ENCODE data around the gene NOXA1. TPM values are rescaled to one million over a fixed set of nuclear protein-coding genes. Genes with fewer than 3 reads are reported as not detected.

Gene NOXA1, protein sequence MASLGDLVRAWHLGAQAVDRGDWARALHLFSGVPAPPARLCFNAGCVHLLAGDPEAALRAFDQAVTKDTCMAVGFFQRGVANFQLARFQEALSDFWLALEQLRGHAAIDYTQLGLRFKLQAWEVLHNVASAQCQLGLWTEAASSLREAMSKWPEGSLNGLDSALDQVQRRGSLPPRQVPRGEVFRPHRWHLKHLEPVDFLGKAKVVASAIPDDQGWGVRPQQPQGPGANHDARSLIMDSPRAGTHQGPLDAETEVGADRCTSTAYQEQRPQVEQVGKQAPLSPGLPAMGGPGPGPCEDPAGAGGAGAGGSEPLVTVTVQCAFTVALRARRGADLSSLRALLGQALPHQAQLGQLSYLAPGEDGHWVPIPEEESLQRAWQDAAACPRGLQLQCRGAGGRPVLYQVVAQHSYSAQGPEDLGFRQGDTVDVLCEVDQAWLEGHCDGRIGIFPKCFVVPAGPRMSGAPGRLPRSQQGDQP
- 10 to 100 TPM in 2 of 5 donors, 1 to 10 TPM in 3; 6.4 to 11.7 (median 8.1) TPM for total RNA-seq
- total RNA-seq (2013) = 3.1 TPM
- 0.76 to 20.4 (median 8.4) reads per million in 29 experiments for total RNA-seq

DNA sequence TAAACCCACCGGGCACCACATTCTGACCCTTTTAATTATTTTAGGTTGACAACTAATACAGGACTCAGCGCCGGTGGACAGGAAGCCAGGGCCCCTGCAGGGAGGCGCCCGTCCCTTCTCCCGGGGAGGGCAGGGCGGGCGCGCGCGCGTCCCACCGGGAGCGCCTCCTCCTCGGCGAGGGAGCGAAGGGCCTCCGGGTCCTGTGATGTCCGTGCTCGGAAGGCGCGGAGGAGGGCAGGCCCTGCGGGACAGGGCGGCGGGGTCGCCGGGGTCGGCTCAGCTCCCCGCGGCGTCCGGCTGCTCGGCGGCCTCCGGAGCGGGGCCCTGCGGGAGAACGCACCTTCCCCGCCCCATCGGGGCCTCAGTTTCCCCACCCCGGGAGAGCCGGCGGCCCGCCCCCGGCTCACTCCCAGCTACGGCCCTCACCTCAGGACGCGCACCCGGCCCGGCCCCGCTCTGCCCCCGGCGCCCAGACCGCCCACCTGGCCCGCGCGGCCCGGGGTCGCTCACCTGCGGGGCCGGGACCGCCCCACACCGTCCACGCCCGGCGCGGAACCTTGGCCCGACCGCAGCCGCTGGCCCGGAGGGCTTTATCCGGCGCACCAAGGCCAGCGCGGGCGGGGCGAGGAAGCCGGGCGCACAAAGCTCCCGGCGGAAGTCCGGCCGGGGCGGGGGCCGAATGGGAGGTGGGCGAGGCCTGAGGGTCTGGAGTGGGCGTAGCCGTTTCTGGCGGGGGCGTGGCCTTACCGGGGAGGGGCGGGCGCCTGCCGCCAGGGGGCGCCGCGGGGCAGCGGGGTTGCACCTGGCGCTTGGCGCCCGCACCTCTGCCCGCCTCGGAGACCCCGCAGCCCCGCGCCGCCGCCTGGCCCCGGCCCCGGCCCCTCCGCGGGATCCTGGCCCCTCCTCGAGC is at the start of gene NOXA1, which contains the start of gene EXD3:
TSS of gene NOXA1 (plus strand) at position 790 of the 910 bp plus-strand sequence. CDS start 137 bp downstream, outside the sequence.
TSS of gene EXD3 (minus strand) at position 559 of the 910 bp plus-strand sequence. CDS start 27,805 bp downstream, outside the sequence.
- H3K27me3 Mint-ChIP-seq = no peaks in the 10 kb centered on the region
- Histone ChIP-seq H3K27ac (ENCODE audit: low read length) (no peak within 1 kb of the TSS), H3K36me3 (ENCODE audit: control insufficient read depth in 2 of 2, extremely low read depth in 1 of 2, insufficient read depth in 1 of 2, low read length in 1 of 2) (no peaks in the 10 kb centered on the region), H3K4me3 (ENCODE audit: control insufficient read depth in 1 of 2, extremely low read depth in 1 of 2, low read length in 1 of 2) (peak within 1 kb of the TSS; percentile 56 to 58), H3K9me3 (no peaks in the 10 kb centered on the region), H3K27me3 (replicated peaks in 1 of 2; ENCODE audit: control insufficient read depth in 2 of 2, extremely low read depth in 1 of 2, insufficient read depth in 2 of 2, low read length in 1 of 2) (no peaks in the 10 kb centered on the region), H3K4me1 (ENCODE audit: control insufficient read depth in 1 of 2, extremely low read depth in 1 of 2, insufficient read depth in 2 of 2, low read length in 2 of 2) (peaks cover 3 to 24% of the 10 kb centered on the region in 2 experiments)
- ChIA-PET POLR2A (interaction anchor here in 1 of 2 donors (0.5 kb wide), 1 partner anchor 102 kb away, joined by 3 read pairs; no protein-coding TSS in a partner anchor), CTCF (interaction anchor here in 1 of 2 donors (0.6 to 1.3 kb wide), 14 partner anchors 20 to 794 kb away, joined by 3 to 5 read pairs (median 4); partner anchors contain the start of genes MRPL41 and TPRN)
- ATAC-seq (replicated peaks in 1 of 4) (peak; percentile 89 to 92 (median 91)), DNase-seq (peak; percentile 78 to 97 (median 89))
- H3K4me3 Mint-ChIP-seq = peak within 1 kb of the TSS; percentile 75 to 80 (median 80)
- H3K36me3 Mint-ChIP-seq = no peaks in the 10 kb centered on the region
- peak within 1 kb of the TSS; percentile 72 to 80 for H3K27ac Mint-ChIP-seq
- no peaks in the 10 kb centered on the region for H3K9me3 Mint-ChIP-seq
- peaks cover 5 to 20% (median 14%) of the 10 kb centered on the region in 3 donors for H3K4me1 Mint-ChIP-seq
- under 1% methylated on average over 111 of the region's 113 CpGs for WGBS (ENCODE audit: insufficient coverage)

GRCh38 chr9:137373611-137373980 is 49.6 kb upstream of the NOXA1 start:
- Histone ChIP-seq H3K4me1 (ENCODE audit: control insufficient read depth in 1 of 2, extremely low read depth in 1 of 2, insufficient read depth in 2 of 2, low read length in 2 of 2) (no peaks in the 10 kb centered on the region), H3K27ac (ENCODE audit: low read length) (no peak overlapping the region), H3K4me3 (ENCODE audit: control insufficient read depth in 1 of 2, extremely low read depth in 1 of 2, low read length in 1 of 2) (no peak overlapping the region), H3K27me3 (replicated peaks in 1 of 2; ENCODE audit: control insufficient read depth in 2 of 2, extremely low read depth in 1 of 2, insufficient read depth in 2 of 2, low read length in 1 of 2) (no peaks in the 10 kb centered on the region), H3K36me3 (ENCODE audit: control insufficient read depth in 2 of 2, extremely low read depth in 1 of 2, insufficient read depth in 1 of 2, low read length in 1 of 2) (no peaks in the 10 kb centered on the region), H3K9me3 (no peaks in the 10 kb centered on the region)
- WGBS (ENCODE audit: insufficient coverage) = 93% methylated on average over 16 of the region's 16 CpGs
- DNase-seq (no peak), ATAC-seq (replicated peaks in 1 of 4) (no peak)
- ChIA-PET CTCF (no interaction called here), POLR2A (no interaction called here)
- no peaks in the 10 kb centered on the region for H3K9me3 Mint-ChIP-seq
- H3K27me3 Mint-ChIP-seq = no peaks in the 10 kb centered on the region
- H3K27ac Mint-ChIP-seq = no peak overlapping the region
- H3K36me3 Mint-ChIP-seq = peaks cover 5% of the 10 kb centered on the region
- no peak overlapping the region for H3K4me3 Mint-ChIP-seq
- H3K4me1 Mint-ChIP-seq = no peaks in the 10 kb centered on the region

GRCh38 chr9:137374131-137374845 is 48.9 kb upstream of the NOXA1 start:
- ChIA-PET CTCF (no interaction called here), POLR2A (no interaction called here)
- Histone ChIP-seq H3K27ac (ENCODE audit: low read length) (no peak overlapping the region), H3K4me3 (ENCODE audit: control insufficient read depth in 1 of 2, extremely low read depth in 1 of 2, low read length in 1 of 2) (no peak overlapping the region), H3K9me3 (no peaks in the 10 kb centered on the region), H3K4me1 (ENCODE audit: control insufficient read depth in 1 of 2, extremely low read depth in 1 of 2, insufficient read depth in 2 of 2, low read length in 2 of 2) (no peaks in the 10 kb centered on the region), H3K36me3 (ENCODE audit: control insufficient read depth in 2 of 2, extremely low read depth in 1 of 2, insufficient read depth in 1 of 2, low read length in 1 of 2) (no peaks in the 10 kb centered on the region), H3K27me3 (replicated peaks in 1 of 2; ENCODE audit: control insufficient read depth in 2 of 2, extremely low read depth in 1 of 2, insufficient read depth in 2 of 2, low read length in 1 of 2) (no peaks in the 10 kb centered on the region)
- 96% methylated on average over 31 of the region's 37 CpGs for WGBS (ENCODE audit: insufficient coverage)
- peaks cover 5% of the 10 kb centered on the region for H3K36me3 Mint-ChIP-seq
- H3K27ac Mint-ChIP-seq = no peak overlapping the region
- ATAC-seq (replicated peaks in 1 of 4) (no peak), DNase-seq (no peak)
- H3K4me3 Mint-ChIP-seq = no peak overlapping the region
- no peaks in the 10 kb centered on the region for H3K27me3 Mint-ChIP-seq
- no peaks in the 10 kb centered on the region for H3K9me3 Mint-ChIP-seq
- no peaks in the 10 kb centered on the region for H3K4me1 Mint-ChIP-seq

DNA sequence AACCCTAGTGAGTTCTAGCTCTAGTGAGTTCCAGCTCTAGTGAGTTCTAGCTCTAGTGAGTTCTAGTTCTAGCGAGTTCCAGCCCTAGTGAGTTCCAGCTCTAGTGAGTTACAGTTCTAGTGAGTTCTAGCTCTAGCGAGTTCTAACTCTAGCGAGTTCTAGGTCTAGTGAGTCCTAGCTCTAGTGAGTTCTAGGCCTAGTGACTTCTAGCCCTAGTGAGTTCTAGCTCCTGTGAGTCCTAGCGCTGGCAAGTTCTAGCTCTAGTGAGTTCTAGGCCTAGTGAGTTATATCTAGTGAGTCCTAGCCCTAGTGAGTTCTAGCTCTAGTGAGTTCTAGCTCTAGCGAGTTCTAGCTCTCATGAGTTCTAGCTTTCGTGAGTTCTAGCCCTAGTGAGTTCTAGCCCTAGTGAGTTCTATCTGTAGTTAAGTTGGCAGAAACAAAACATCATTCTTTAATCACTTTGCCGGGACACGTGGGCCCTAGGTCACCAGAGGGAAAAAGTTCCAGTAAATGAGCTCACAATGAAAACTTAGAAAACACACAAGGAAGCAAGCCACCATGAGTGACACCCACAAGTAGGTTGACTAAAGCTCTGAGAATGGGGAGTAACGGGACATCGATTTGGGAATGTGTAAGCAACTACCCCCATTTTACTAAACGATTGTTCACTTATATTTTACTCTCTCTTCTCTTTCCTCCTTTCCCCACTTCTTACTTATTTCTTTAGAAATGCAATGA is 47.7 kb upstream of the NOXA1 start:
- no peaks in the 10 kb centered on the region for H3K36me3 ChIP-seq (ENCODE audit: control insufficient read depth in 2 of 2, extremely low read depth in 1 of 2, insufficient read depth in 1 of 2, low read length in 1 of 2)
- H3K27ac Mint-ChIP-seq = no peak overlapping the region
- no peak overlapping the region for H3K4me3 Mint-ChIP-seq
- no peaks in the 10 kb centered on the region for H3K27me3 ChIP-seq (replicated peaks in 1 of 2; ENCODE audit: control insufficient read depth in 2 of 2, extremely low read depth in 1 of 2, insufficient read depth in 2 of 2, low read length in 1 of 2)
- H3K4me1 ChIP-seq (ENCODE audit: control insufficient read depth in 1 of 2, extremely low read depth in 1 of 2, insufficient read depth in 2 of 2, low read length in 2 of 2) = no peaks in the 10 kb centered on the region
- DNase-seq (no peak), ATAC-seq (replicated peaks in 1 of 4) (no peak)
- H3K9me3 Mint-ChIP-seq = no peaks in the 10 kb centered on the region
- H3K9me3 ChIP-seq = no peaks in the 10 kb centered on the region
- no peak overlapping the region for H3K4me3 ChIP-seq (ENCODE audit: control insufficient read depth in 1 of 2, extremely low read depth in 1 of 2, low read length in 1 of 2)
- H3K36me3 Mint-ChIP-seq = peaks cover 5% of the 10 kb centered on the region
- no peaks in the 10 kb centered on the region for H3K27me3 Mint-ChIP-seq
- CTCF ChIA-PET = no interaction called here
- 100% methylated on average over 3 of the region's 11 CpGs for WGBS (ENCODE audit: insufficient coverage)
- POLR2A ChIA-PET = no interaction called here
- H3K4me1 Mint-ChIP-seq = no peaks in the 10 kb centered on the region
- H3K27ac ChIP-seq (ENCODE audit: low read length) = no peak overlapping the region

DNA sequence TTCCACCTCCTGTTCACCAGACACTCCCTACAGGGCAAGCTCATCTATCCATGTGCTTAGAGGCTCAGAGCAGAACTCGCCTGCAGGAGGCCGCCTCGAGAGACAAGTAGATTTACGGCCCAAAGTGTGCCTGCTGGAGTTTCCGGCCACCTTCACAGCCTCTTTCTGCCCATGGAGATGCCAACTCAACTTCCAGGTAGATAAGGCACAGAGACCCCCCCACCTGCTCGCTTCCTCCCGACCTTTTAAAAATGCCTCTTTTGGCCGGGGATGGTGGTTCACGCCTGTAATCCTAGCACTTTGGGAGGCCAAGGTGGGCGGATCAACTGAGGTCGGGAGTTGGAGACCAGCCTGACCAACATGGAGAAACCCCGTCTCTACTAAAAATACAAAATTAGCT is 46.8 kb upstream of the NOXA1 start:
- no peak overlapping the region for H3K4me3 ChIP-seq (ENCODE audit: control insufficient read depth in 1 of 2, extremely low read depth in 1 of 2, low read length in 1 of 2)
- CTCF ChIA-PET = no interaction called here
- H3K27me3 ChIP-seq (replicated peaks in 1 of 2; ENCODE audit: control insufficient read depth in 2 of 2, extremely low read depth in 1 of 2, insufficient read depth in 2 of 2, low read length in 1 of 2) = no peaks in the 10 kb centered on the region
- H3K36me3 ChIP-seq (ENCODE audit: control insufficient read depth in 2 of 2, extremely low read depth in 1 of 2, insufficient read depth in 1 of 2, low read length in 1 of 2) = no peaks in the 10 kb centered on the region
- no peaks in the 10 kb centered on the region for H3K9me3 ChIP-seq
- H3K36me3 Mint-ChIP-seq = peaks cover 5% of the 10 kb centered on the region
- no peaks in the 10 kb centered on the region for H3K4me1 Mint-ChIP-seq
- no peaks in the 10 kb centered on the region for H3K27me3 Mint-ChIP-seq
- no peaks in the 10 kb centered on the region for H3K4me1 ChIP-seq (ENCODE audit: control insufficient read depth in 1 of 2, extremely low read depth in 1 of 2, insufficient read depth in 2 of 2, low read length in 2 of 2)
- no peak overlapping the region for H3K4me3 Mint-ChIP-seq
- POLR2A ChIA-PET = no interaction called here
- no peak overlapping the region for H3K27ac Mint-ChIP-seq
- no peak for ATAC-seq (replicated peaks in 1 of 4)
- no peaks in the 10 kb centered on the region for H3K9me3 Mint-ChIP-seq
- H3K27ac ChIP-seq (ENCODE audit: low read length) = no peak overlapping the region
- DNase-seq = no peak
- WGBS (ENCODE audit: insufficient coverage) = 96% methylated on average over 10 of the region's 12 CpGs
